A673 (cell line): ENCODE data around the gene MCM9. TPM values are rescaled to one million over a fixed set of nuclear protein-coding genes. Genes with fewer than 3 reads are reported as not detected.
"Not testable (repeated sequence)": the region's sequence is repeated elsewhere in the genome, so short reads cannot be mapped to it uniquely, and the experiment has no call there.

Source experiments
- BruUV-seq: library from RNA; stranded (reverse); fragments of 400-500 nt; replicated peaks from 2 replicates; lab custom pipeline; 2021; lab: Mats Ljungman, UMichigan
- CTCF ChIA-PET: fragments of 300-600 bp; sonication (Branson Sonifier 250); formaldehyde crosslinking; loops from one replicate; lab custom pipeline; 2022; ENCODE audit warnings: antibody characterized with exemption; lab: Charles Lee
- POLR2A ChIA-PET: fragments of 300-600 bp; sonication (Branson Sonifier 250); formaldehyde crosslinking; loops from one replicate; lab custom pipeline; 2022; ENCODE audit warnings: antibody characterized with exemption; ENCODE audit not compliant: low non-redundant PET; lab: Charles Lee
- DNase-seq: peaks from one replicate; pipeline ENCODE4 v3.0.0-alpha.2; 2015; ENCODE audit warnings: low spot score
- H3K27ac ChIP-seq: fragments of 200-600 bp; sonication (generic); 2 replicates; pipeline ENCODE4 v1.5.1; 2016; ENCODE audit warnings: mixed run types, low read depth, mild to moderate bottlenecking, mixed read lengths, antibody characterized with exemption, low read length; ENCODE audit not compliant: poor library complexity, severe bottlenecking
- H3K27me3 ChIP-seq: fragments of 200-600 bp; sonication (generic); replicated peaks from 2 replicates; pipeline ENCODE4 v1.6.1; 2017; ENCODE audit warnings: mixed run types, low read depth, mild to moderate bottlenecking, mixed read lengths, antibody characterized with exemption, low read length; ENCODE audit not compliant: insufficient read depth, poor library complexity
- H3K36me3 ChIP-seq: fragments of 200-600 bp; sonication (generic); 2 replicates; pipeline ENCODE4 v1.6.1; 2016; ENCODE audit warnings: mixed run types, mild to moderate bottlenecking, mixed read lengths, antibody characterized with exemption, low read length; ENCODE audit not compliant: insufficient read depth, poor library complexity, severe bottlenecking
- H3K4me1 ChIP-seq: fragments of 200-600 bp; sonication (generic); 2 replicates; pipeline ENCODE4 v1.6.1; 2017; ENCODE audit warnings: mixed run types, mild to moderate bottlenecking, mixed read lengths, antibody characterized with exemption, low read length; ENCODE audit not compliant: insufficient read depth, poor library complexity, severe bottlenecking
- H3K4me3 ChIP-seq: fragments of 200-600 bp; sonication (generic); 2 replicates; pipeline ENCODE4 v1.5.1; 2016; ENCODE audit warnings: low read depth, mixed run types, mild to moderate bottlenecking, mixed read lengths, low read length; ENCODE audit not compliant: poor library complexity, severe bottlenecking
- H3K9me3 ChIP-seq: fragments of 200-600 bp; sonication (generic); 2 replicates; pipeline ENCODE4 v1.6.1; 2016; ENCODE audit warnings: mixed run types, low read depth, mild to moderate bottlenecking, mixed read lengths, antibody characterized with exemption, low read length; ENCODE audit not compliant: poor library complexity, severe bottlenecking
- CTCF ChIP-seq: fragments of 300-800, 200-600 bp; sonication (generic); conservative IDR thresholded peaks from 2 replicates; pipeline ENCODE4 v1.5.1; 2017; ENCODE audit warnings: low read depth, mild to moderate bottlenecking, antibody characterized with exemption, low read length, moderate library complexity, mixed read lengths
- EZH2 ChIP-seq: fragments of 200-600 bp; sonication (generic); IDR thresholded peaks from 2 replicates; pipeline ENCODE4 v1.6.1; 2017; ENCODE audit warnings: borderline replicate concordance, low read depth, mild to moderate bottlenecking, mixed read lengths, antibody characterized with exemption, low read length; ENCODE audit not compliant: poor library complexity, severe bottlenecking
- intact Hi-C: fragments of 100-400 bp; cut with micrococcal nuclease; formaldehyde crosslinking; loops from one replicate; pipeline ENCODE4 v1.10.0; 2022; ENCODE audit not compliant: unreplicated experiment
- total RNA-seq: library from RNA; stranded (reverse); gene quantifications from 2 replicates; pipeline ENCODE4 v1.2.3, GENCODE V29; 2021

MCM9 gene
- total RNA-seq, 1 experiment from 2014 or later, result 16.9 TPM

GRCh38 chr6:118770112-118770788 lies 164.7 kb downstream of the MCM9 start:
- ChIA-PET POLR2A (no interaction called here), CTCF (no interaction called here)
- no peak overlapping the region for H3K27ac ChIP-seq
- intact Hi-C loops, result no loop called here
- TF ChIP-seq EZH2 (no peak), CTCF (no peak)
- DNase-seq, result no peak
- no peak overlapping the region for H3K4me3 ChIP-seq
- no TSS peak for BruUV-seq
- no peaks in the 10 kb centered on the region for H3K36me3 ChIP-seq
- no peaks in the 10 kb centered on the region for H3K27me3 ChIP-seq
- no peaks in the 10 kb centered on the region for H3K4me1 ChIP-seq
- no peaks in the 10 kb centered on the region for H3K9me3 ChIP-seq

DNA sequence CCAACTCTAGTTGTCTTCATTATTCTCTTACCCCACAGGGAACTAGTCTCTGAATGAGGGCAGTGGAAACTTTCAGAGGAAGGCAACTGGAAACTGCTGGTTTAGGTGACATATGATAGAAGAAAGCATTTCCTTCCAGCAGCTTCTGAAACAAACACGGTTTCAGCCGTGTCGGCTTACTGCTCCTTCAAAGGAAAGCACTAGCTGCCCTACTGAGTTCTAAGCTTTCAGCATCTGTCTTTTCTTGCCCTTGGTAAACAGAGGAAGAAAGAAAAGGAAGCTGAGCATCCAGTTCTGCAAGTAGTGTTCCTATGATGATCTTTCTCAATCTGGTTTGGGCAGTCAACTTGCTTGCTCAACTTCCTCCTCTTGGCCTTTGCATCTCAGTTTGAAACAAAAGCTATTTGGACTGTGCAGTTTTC lies 166.0 kb downstream of the MCM9 start:
- H3K27ac ChIP-seq, result no peak overlapping the region
- intact Hi-C loops, result no loop called here
- H3K4me3 ChIP-seq, result no peak overlapping the region
- ChIA-PET POLR2A (no interaction called here), CTCF (no interaction called here)
- no TSS peak for BruUV-seq
- no peaks in the 10 kb centered on the region for H3K9me3 ChIP-seq
- no peaks in the 10 kb centered on the region for H3K4me1 ChIP-seq
- TF ChIP-seq EZH2 (no peak), CTCF (no peak)
- H3K27me3 ChIP-seq, result no peaks in the 10 kb centered on the region
- H3K36me3 ChIP-seq, result no peaks in the 10 kb centered on the region
- no peak for DNase-seq

DNA sequence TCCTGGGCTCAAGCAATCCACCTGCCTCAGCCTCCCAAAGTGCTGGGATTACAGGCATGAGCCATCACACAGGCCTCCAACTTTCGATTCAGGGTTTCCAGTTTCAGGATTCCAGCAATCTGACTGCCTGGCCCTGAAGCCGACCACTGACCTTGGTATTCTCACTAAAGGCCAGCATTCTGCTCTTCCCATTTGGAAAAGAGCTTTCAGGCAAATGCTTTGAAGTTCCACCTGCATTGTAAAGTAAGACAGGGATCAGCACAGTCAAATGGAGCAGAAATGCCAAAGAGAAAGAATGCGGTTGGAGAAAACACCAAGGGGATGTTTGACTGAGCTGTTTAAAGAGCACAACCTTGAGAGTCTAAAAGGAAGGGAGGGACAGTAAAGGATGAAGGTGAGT lies 166.5 kb downstream of the MCM9 start:
- intact Hi-C loops, result no loop called here
- CTCF ChIA-PET, result no interaction called here
- Histone ChIP-seq H3K27ac (no peak overlapping the region), H3K27me3 (no peaks in the 10 kb centered on the region), H3K4me1 (no peaks in the 10 kb centered on the region), H3K4me3 (no peak overlapping the region), H3K36me3 (no peaks in the 10 kb centered on the region), H3K9me3 (no peaks in the 10 kb centered on the region)
- POLR2A ChIA-PET, result no interaction called here
- no peak for DNase-seq
- no TSS peak for BruUV-seq
- TF ChIP-seq EZH2 (no peak), CTCF (no peak)

- intact Hi-C loops, H3K27me3 ChIP-seq, H3K4me1 ChIP-seq, H3K4me3 ChIP-seq, H3K27ac ChIP-seq, DNase-seq, CTCF ChIA-PET, H3K36me3 ChIP-seq, POLR2A ChIA-PET, BruUV-seq, H3K9me3 ChIP-seq: not testable (repeated sequence)
Observed at GRCh38 chr6:118765316-118765715, 169.6 kb downstream of the MCM9 start.
